Tibial artery (tissue), 4 donors: Measurements from ENCODE around the gene AHRR.
"Not testable (repeated sequence)": the region's sequence is repeated elsewhere in the genome, so short reads cannot be mapped to it uniquely, and the experiment has no call there.

Experiments used
- DNase-seq, 2 donors: peaks; one replicate each; pipeline ENCODE4 v3.0.0-alpha.2; 2019
- H3K27ac ChIP-seq, 2 donors: fragments of 200-600 bp; sonication (generic) in 1 of 2; 1 replicate in 1 of 2; 2 replicates in 1 of 2; pipeline ENCODE4 v1.5.1; 2018 to 2019; ENCODE audit warnings: mild to moderate bottlenecking in 1 of 2
- H3K27me3 ChIP-seq, 2 donors: fragments of 200-600 bp; sonication (generic) in 1 of 2; one replicate each; pipeline versions ENCODE4 v1.5.1 to v1.6.0; 2016 to 2019
- H3K36me3 ChIP-seq, 3 donors: fragments of 200-600 bp; sonication (generic) in 2 of 3; one replicate each; pipeline ENCODE4 v1.5.1; 2016 to 2019; ENCODE audit warnings: mild to moderate bottlenecking in 2 of 3
- H3K4me1 ChIP-seq, 4 donors: fragments of 200-600 bp; sonication (generic) in 2 of 4; 1 replicate in 3 of 4; 2 replicates in 1 of 4; pipeline ENCODE4 v1.5.1; 2016 to 2019
- H3K4me3 ChIP-seq, 2 donors: fragments of 200-600 bp; sonication (generic) in 1 of 2; 1 replicate in 1 of 2; 2 replicates in 1 of 2; pipeline ENCODE4 v1.5.1; 2018 to 2019; ENCODE audit warnings: mild to moderate bottlenecking in 2 of 2
- H3K9me3 ChIP-seq, 3 donors: fragments of 200-600 bp; sonication (generic) in 1 of 3; one replicate each; pipeline ENCODE4 v1.5.1; 2016 to 2019
- intact Hi-C: fragments of 100-400 bp; cut with DNase I; formaldehyde crosslinking; loops from one replicate; pipeline ENCODE4 v1.15.0; 2023; ENCODE audit warnings: low total_unique reads
- TF ChIP-seq, protein P1 (sequence below), 2 experiments: fragments of 200-600 bp in 1 of 2; fragments of 450-650 bp in 1 of 2; IDR thresholded peaks; one replicate each; pipeline ENCODE4 v1.5.1; 2017 to 2019; ENCODE audit warnings: antibody characterized with exemption in 2 of 2, mild to moderate bottlenecking in 1 of 2, moderate library complexity in 1 of 2

AHRR gene

DNA sequence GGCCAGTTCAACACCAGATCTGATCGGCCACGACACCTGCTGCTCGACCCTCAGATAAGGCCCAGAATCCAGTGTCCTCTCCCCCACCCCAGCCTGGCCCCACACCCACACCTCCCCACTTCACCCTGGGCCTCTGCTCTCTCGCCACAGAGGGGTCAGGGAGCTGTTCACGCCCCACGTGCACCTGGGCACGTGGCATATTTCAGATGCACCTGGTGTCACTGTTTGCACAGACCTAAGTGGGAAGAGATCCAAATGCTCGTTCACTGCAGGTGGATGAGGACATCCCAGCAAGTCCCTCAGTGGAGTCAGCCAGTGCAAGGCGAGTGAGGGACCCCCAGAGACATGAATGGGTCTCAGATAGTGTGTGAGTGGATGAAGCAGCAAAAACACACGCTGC is 25.3 kb upstream of the AHRR start:
- DNase-seq, H3K27ac ChIP-seq, H3K9me3 ChIP-seq, H3K4me1 ChIP-seq, H3K27me3 ChIP-seq, H3K4me3 ChIP-seq, H3K36me3 ChIP-seq, intact Hi-C loops: not testable (repeated sequence)

DNA sequence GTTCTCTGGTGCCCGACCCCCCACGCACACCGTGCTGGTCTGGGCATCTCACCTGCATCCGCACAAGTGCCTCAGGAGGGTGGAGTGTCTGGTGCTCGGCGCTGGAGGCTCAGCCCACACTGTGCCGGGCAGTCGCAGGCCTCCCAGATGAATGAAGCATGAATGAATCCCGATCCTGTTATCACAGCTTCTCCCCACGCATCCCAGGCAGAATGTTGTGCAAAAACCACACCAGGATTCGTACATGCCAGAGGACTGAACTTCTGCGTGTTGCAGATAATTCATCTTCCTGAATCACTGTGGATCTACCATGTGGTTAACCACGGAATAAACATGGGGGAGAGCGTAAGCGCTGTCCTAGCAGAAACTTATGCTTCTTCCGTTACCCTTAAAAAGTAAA is 24.6 kb upstream of the AHRR start:
- H3K4me1 ChIP-seq, H3K27me3 ChIP-seq, H3K4me3 ChIP-seq, H3K9me3 ChIP-seq, intact Hi-C loops, DNase-seq, H3K36me3 ChIP-seq, H3K27ac ChIP-seq: not testable (repeated sequence)

DNA sequence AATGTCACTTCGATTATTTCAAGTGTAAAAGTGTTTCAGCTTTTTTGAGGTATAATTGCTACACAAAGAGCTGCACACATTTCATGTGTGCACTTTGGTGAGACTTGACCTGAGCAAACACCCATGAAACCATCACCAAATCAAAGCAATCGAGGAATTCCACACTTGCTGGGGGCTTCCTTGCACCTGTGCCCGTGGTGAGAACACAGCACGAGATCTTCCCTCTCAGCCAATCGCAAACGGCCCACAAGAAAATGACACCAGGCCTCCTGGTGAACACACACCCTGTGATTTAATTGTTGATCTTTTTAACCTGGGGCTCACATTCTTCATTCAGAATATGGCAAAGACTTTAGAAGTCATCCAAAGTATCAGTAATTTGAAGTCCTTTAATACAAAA is 24.1 kb upstream of the AHRR start:
- H3K4me1 ChIP-seq, DNase-seq, H3K4me3 ChIP-seq, intact Hi-C loops, H3K36me3 ChIP-seq, H3K27me3 ChIP-seq, H3K9me3 ChIP-seq, H3K27ac ChIP-seq: not testable (repeated sequence)

DNA sequence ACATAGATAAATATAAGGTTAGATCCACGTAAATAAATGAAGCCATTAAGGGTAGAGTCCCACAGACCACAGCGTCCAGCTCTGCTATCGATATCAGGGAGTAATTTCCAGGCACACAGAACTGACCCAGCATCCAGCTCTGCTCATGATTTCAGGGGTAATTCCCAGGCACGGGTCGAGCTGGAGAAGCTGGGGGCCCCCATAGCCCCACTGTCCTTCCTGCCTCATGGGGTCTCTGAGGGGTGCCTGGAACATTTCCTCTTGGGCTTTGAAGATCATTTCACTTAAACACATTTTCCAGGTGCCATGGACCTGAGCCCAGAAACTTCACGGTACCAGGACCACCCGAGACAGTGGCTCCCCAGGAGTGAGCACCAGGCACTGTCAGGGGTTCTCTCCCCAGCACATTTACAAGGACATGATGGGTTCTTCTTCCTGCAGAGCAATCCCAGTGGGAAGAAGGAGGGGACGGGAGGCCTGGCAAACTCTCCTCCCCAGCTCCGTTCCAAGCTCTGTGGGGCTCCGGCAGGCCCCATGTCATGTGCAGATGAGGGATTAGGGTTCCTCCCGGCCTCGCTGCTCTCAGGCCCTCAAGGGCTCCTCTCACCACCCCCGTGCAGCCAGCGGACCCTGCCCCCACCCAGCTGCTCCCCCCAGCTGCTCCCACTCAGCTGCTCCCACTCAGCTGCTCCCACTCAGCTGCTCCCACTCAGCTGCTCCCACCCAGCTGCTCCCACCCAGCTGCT is 23.4 kb upstream of the AHRR start:
- H3K36me3 ChIP-seq, DNase-seq, H3K27me3 ChIP-seq, H3K27ac ChIP-seq, H3K4me1 ChIP-seq, H3K4me3 ChIP-seq, H3K9me3 ChIP-seq, intact Hi-C loops: not testable (repeated sequence)

DNA sequence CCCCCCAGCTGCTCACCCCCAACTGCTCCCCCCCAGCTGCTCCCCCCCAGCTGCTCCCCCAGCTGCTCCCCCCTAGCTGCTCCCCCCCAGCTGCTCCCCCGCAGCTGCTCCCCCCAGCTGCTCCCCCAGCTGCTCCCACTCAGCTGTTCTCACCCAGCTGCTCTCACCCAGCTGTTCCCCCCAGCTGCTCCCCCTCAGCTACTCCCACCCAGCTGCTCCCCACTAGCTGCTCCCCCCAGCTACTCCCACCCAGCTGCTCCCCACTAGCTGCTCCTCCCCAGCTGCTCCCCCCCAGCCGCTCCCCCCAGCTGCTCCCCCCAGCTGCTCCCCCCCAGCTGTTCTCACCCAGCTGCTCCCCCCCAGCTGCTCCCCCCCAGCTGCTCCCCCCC is 22.8 kb upstream of the AHRR start:
- TF ChIP-seq, protein P1, sequence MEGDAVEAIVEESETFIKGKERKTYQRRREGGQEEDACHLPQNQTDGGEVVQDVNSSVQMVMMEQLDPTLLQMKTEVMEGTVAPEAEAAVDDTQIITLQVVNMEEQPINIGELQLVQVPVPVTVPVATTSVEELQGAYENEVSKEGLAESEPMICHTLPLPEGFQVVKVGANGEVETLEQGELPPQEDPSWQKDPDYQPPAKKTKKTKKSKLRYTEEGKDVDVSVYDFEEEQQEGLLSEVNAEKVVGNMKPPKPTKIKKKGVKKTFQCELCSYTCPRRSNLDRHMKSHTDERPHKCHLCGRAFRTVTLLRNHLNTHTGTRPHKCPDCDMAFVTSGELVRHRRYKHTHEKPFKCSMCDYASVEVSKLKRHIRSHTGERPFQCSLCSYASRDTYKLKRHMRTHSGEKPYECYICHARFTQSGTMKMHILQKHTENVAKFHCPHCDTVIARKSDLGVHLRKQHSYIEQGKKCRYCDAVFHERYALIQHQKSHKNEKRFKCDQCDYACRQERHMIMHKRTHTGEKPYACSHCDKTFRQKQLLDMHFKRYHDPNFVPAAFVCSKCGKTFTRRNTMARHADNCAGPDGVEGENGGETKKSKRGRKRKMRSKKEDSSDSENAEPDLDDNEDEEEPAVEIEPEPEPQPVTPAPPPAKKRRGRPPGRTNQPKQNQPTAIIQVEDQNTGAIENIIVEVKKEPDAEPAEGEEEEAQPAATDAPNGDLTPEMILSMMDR (IDR thresholded peaks at IDR 0.05), result no peak
- no peak overlapping the region for H3K27ac ChIP-seq
- no peaks in the 10 kb centered on the region for H3K9me3 ChIP-seq
- no peaks in the 10 kb centered on the region for H3K4me1 ChIP-seq
- intact Hi-C loops, result no loop called here
- DNase-seq, result no peak
- H3K4me3 ChIP-seq, result no peak overlapping the region
- H3K36me3 ChIP-seq, result no peaks in the 10 kb centered on the region
- H3K27me3 ChIP-seq, result no peaks in the 10 kb centered on the region

DNA sequence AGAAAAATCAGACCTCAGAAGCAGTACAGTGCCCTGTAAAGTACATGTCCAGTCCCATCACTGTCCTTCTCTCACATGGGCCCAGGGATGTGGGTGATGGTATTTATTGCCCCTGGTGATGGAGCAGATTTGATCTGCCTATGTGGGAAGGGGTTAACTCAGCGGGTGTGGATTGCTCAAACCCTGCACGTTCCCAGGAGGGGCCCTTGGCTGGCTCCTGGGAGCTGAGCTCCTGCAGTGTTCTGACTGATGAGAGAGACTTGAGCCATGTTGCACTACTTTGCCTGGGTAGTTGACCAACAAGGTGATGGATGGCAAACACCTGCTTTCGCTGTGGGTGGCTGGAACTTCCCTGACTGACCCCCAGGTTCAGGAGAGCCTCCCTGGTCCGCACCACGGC is 21.6 kb upstream of the AHRR start:
- H3K36me3 ChIP-seq, H3K9me3 ChIP-seq, intact Hi-C loops, H3K4me1 ChIP-seq, H3K27ac ChIP-seq, H3K27me3 ChIP-seq, DNase-seq, H3K4me3 ChIP-seq: not testable (repeated sequence)

DNA sequence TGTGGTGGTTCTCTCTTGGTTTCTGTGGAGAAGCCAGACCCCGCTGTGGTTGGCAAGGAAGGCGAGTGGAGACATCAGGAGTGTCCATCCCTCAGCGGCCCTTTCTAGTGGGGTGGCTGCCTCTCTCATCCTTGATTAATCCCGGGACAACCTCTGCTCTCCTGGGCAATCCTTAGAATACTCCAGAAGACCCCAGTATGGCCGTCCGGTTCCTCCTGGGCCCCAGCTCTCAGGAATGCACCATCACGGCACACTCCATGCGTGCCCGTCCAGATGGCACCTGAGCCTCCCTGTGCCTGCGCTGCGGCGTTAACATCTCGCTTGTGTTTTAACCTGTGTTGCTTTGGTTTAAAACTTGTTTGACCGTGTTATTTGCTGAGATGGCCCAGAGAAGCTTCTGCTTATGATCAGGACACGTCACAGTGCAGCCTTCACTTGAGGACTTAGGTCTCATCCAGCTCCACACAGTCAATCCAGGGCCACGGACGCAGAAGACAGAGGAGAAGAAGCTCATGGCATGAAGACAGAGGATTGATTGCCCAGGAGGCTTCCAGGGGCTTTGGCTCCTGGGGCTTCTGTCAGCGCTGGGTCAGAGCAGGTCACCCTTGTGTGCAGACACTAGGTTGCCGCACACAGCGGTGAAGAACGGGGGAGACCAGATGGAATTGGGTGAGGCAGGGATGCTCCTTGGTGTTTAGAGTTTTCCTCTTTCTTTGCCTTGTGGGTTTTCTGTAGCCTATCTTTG is 20.7 kb upstream of the AHRR start:
- DNase-seq, H3K36me3 ChIP-seq, H3K4me3 ChIP-seq, H3K27ac ChIP-seq, intact Hi-C loops, H3K27me3 ChIP-seq, H3K9me3 ChIP-seq, H3K4me1 ChIP-seq: not testable (repeated sequence)

DNA sequence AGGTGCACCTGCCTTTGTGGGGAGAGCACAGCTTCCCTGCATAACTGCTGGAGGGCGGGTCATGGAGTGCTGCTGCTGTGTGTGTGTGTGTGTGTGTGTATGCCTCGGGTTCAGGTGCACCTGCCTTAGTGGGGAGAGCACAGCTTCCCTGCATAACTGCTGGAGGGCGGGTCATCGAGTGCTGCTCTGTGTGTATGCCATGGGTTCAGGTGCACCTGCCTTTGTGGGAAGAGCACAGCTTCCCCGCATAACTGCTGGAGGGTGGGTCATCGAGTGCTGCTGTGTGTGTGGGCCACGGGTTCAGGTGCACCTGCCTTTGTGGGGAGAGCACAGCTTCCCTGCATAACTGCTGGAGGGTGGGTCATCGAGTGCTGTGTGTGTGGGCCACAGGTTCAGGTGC is 19.1 kb upstream of the AHRR start:
- H3K9me3 ChIP-seq, intact Hi-C loops, DNase-seq: not testable (repeated sequence)

DNA sequence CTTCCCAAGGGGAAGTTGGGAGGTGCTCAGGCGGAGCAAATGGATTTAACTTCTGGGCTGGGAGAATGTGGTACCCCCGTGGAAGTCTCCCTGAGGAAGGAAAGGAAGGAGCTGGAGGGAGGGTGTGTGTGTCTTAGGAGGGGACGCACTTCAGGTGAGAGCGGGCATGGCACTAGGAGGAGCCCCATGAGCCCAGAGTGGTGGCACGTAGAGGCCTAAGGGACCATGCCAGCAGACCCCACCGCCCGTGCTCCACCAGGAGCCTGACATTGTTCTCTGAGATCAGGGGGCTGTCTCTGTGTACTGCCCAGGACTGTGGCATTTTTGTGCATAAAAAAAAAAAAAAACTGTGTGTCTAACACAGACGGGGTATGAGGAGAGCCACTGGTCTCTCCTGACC is 18.5 kb upstream of the AHRR start:
- Histone ChIP-seq H3K9me3 (no peaks in the 10 kb centered on the region), H3K27ac (no peak overlapping the region), H3K4me3 (no peak overlapping the region), H3K36me3 (peaks cover 10 to 29% (median 21%) of the 10 kb centered on the region in 3 donors), H3K4me1 (no peaks in the 10 kb centered on the region), H3K27me3 (no peaks in the 10 kb centered on the region)
- intact Hi-C loops, result no loop called here
- TF ChIP-seq, protein P1 (IDR thresholded peaks at IDR 0.05), result no peak
- DNase-seq, result no peak

More for the DNA sequence above, 19.1 kb upstream of the AHRR start:
- not testable (repeated sequence) for H3K27me3 ChIP-seq, H3K4me1 ChIP-seq, H3K27ac ChIP-seq, H3K4me3 ChIP-seq
- H3K36me3 ChIP-seq, result peaks cover 8 to 24% (median 15%) of the 10 kb centered on the region in 3 donors

DNA sequence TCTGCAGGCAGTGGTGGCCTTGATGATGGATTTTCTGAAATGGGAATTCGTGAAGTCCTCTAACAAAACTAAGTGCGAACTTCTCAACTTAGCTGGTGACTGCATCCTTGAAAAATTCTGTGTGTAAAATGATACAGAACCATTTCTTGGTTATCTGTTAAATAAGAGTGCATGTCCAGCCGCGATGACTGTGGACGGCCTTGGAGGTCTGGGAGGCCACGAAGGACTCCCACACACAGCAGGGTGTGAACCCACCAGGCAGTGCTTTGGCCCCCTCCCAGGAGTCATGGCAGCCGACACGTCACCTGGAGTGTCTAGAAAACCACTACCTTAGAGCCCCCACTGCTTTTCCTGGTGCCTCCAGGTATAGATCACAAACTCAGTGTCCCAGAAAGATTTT is 17.8 kb upstream of the AHRR start:
- H3K9me3 ChIP-seq, H3K4me3 ChIP-seq, intact Hi-C loops, H3K4me1 ChIP-seq, H3K27ac ChIP-seq, H3K27me3 ChIP-seq: not testable (repeated sequence)
- peak in 1 of 2 donors; percentile 28 for DNase-seq
- peaks cover 12 to 37% (median 21%) of the 10 kb centered on the region in 3 donors for H3K36me3 ChIP-seq
